ENCODE results near the gene SHISA7. TPM values are rescaled to one million over a fixed set of nuclear protein-coding genes. Genes with fewer than 3 reads are reported as not detected.

Gene SHISA7
- polyA plus RNA-seq, 2 of the 4 experiments (the other 2 are of a cell fraction): 0.01 TPM; not detected in 1

GRCh38 chr19:55459950-55460657 is 17.0 kb upstream of the SHISA7 start:
- Histone ChIP-seq H3K9me3 (no peaks in the 10 kb centered on the region), H3K4me1 (peaks cover 14% of the 10 kb centered on the region; the same call in 2 of the 3 replicates), H3K4me3 (no peak overlapping the region), H3K4me2 (peak overlapping the region; percentile 92), H3K27ac (no peak overlapping the region; a peak in 1 of 6 replicates)
- DNase-seq (ENCODE audit: low read depth in 1 of 2, low spot score in 1 of 2): no peak
- WGBS (ENCODE audit: missing lambda C conversion rate): 72% methylated on average over 16 of the region's 16 CpGs
- no peak for ATAC-seq
- CTCF ChIA-PET: interaction anchor here (0.9 to 5.6 kb wide), 8 partner anchors 8 to 319 kb away, joined by 3 to 35 read pairs (median 10); partner anchors contain the start of gene SHISA7
- POLR2A ChIA-PET: interaction anchor here (1.6 kb wide), 1 partner anchor 16 kb away, joined by 5 read pairs; the partner anchor contains the start of gene ZNF628
- TF ChIP-seq USF2 (IDR thresholded peaks at IDR 0.05) (no peak), HOXA7 (CRISPR knock-in tag; IDR thresholded peaks at IDR 0.05) (no peak), BHLHE40 (IDR thresholded peaks at IDR 0.05; ENCODE audit: low read depth, low read length) (no peak), FOSL2 (IDR thresholded peaks at IDR 0.05) (no peak), FOSL2 (CRISPR knock-in tag; IDR thresholded peaks at IDR 0.05) (no peak), EHMT2 (IDR thresholded peaks at IDR 0.05; ENCODE audit: low read depth) (no peak), CHD2 (IDR thresholded peaks at IDR 0.05; ENCODE audit: low read length, partially characterized antibody) (no peak), ZFP36 (IDR thresholded peaks at IDR 0.05; ENCODE audit: borderline replicate concordance, partially characterized antibody) (no peak), MYC (IDR thresholded peaks at IDR 0.05; ENCODE audit: borderline replicate concordance, low read length) (no peak), POLR2A (IDR thresholded peaks at IDR 0.05; ENCODE audit: low read length) (no peak), SMC3 (IDR thresholded peaks at IDR 0.05) (no peak), HOXB13 (CRISPR knock-in tag; IDR thresholded peaks at IDR 0.05; ENCODE audit: low read depth) (no peak), KDM1A (IDR thresholded peaks at IDR 0.05; ENCODE audit: low read depth) (no peak), ATOH8 (CRISPR knock-in tag; IDR thresholded peaks at IDR 0.05; ENCODE audit: low read depth) (no peak), MAX (IDR thresholded peaks at IDR 0.05) (no peak), HDAC2 (IDR thresholded peaks at IDR 0.05) (no peak), ZC3H11A (IDR thresholded peaks at IDR 0.05) (no peak)
- peak; percentile 51 for FAIRE-seq

- no peaks in the 10 kb centered on the region for H3K9me3 ChIP-seq
- ChIA-PET CTCF (interaction anchor here (1.1 to 5.6 kb wide), 7 partner anchors 8 to 318 kb away, joined by 3 to 35 read pairs (median 14); no protein-coding TSS in a partner anchor), POLR2A (interaction anchor here (1.6 kb wide), 1 partner anchor 16 kb away, joined by 5 read pairs; the partner anchor contains the start of gene ZNF628)
- FAIRE-seq: no peak
- H3K4me2 ChIP-seq: no peak overlapping the region
- TF ChIP-seq REST (IDR thresholded peaks at IDR 0.05): no peak
- TF ChIP-seq JUN (IDR thresholded peaks at IDR 0.05): no peak
- no peak for TF ChIP-seq MYC (IDR thresholded peaks at IDR 0.05; ENCODE audit: borderline replicate concordance, low read length)
- TF ChIP-seq FOSB (CRISPR knock-in tag; IDR thresholded peaks at IDR 0.05): no peak
- no peak for TF ChIP-seq CBX8 (IDR thresholded peaks at IDR 0.05)
- TF ChIP-seq HEYL (CRISPR knock-in tag; IDR thresholded peaks at IDR 0.05): no peak
- no peak for TF ChIP-seq EHMT2 (IDR thresholded peaks at IDR 0.05; ENCODE audit: low read depth)
- TF ChIP-seq SMC3 (IDR thresholded peaks at IDR 0.05): no peak
- TF ChIP-seq ZFP36 (IDR thresholded peaks at IDR 0.05; ENCODE audit: borderline replicate concordance, partially characterized antibody): no peak
- TF ChIP-seq ELK1 (IDR thresholded peaks at IDR 0.05; ENCODE audit: low read depth, low read length): no peak
- TF ChIP-seq HOXA7 (CRISPR knock-in tag; IDR thresholded peaks at IDR 0.05): no peak
- ATAC-seq: no peak
- H3K4me3 ChIP-seq: no peak overlapping the region
- no peak for DNase-seq (ENCODE audit: low read depth in 1 of 2, low spot score in 1 of 2)
- WGBS (ENCODE audit: missing lambda C conversion rate): 76% methylated on average over 8 of the region's 8 CpGs
- H3K27ac ChIP-seq: no peak overlapping the region
- H3K4me1 ChIP-seq: peaks cover 14% of the 10 kb centered on the region; the same call in 2 of the 3 replicates
These were observed 16.4 kb upstream of the SHISA7 start for GRCh38 chr19:55459551-55459949.
